RKO (cell line): ENCODE data around the gene LHX6.

Source experiments
- DNase-seq: peaks from one replicate; pipeline ENCODE4 v3.0.0-alpha.2; 2016; ENCODE audit warnings: low spot score

Gene LHX6

DNA sequence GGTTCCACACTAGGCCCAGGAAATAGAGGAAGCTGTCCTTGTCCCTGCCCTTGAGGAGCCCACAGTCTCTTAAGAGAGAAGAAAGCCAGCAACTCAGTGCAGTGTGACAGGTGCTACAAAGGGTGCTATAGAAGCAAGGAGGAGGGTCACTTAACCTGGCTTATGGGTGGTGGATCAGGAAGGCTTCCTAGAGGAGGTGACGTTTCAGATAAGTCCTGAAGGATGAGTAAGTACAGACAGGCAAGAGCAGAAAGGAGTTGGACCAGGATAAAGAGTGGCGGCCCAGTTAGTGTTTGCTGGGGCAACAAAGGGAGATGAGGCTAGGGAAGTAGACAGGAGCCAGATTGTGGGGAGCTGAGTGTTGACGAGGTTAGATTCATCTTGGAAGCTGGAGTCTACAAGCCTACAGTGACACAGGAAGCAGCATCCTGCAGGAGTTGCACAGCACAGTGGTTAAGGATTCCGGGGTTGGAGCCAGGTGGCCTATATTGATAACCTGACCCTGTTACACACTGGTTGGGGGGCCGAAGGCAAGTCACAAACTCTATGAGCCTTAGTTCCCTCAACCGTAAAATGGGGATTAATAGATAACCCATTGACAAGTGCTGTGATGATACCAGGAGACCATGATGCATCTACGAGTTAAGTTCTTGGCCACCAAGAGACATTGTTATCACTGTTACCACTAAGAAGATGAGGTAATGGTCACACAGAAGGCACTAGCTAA lies 5.4 kb upstream of the LHX6 start:
- no peak for DNase-seq

DNA sequence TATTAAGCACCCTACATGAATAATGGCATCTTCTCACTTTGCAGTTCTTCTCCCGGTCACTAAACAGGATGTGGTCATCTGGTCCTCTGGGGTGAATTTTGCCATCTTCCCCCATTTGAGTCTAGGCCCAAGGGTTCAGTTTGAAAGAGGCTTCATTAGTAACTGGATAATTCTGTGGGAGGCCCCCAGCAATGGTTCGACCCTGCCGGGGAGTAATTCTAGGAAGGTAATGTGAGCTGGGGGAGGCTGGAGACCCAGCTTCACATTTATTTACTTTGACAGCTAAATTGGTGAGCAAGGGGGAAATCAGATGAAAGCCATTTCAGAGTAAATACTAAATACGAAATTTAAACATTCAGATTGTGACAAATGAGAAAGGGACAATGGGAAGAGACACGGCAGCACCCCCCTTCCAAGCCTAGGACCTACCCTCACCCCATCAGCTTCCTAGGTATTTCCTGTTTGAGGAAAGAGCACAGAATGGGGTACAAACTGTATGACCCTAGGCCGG lies 4.1 kb upstream of the LHX6 start:
- no peak for DNase-seq

DNA sequence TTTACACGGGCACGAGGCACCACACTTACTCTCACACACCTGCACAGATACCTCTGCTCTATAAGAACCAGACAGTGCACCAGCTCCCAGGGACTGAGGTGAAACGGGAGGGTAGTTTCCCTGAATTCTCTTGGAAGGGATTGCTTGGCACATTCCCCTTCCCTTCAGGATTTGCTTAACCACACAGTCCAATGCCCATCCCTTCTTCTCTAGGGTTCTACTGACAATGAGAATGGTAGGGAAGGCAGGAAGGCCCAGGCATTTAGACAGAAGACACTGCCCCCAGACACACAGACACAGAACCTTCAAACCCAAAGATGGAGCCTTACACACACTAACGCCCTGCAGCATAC lies 704 bp upstream of the LHX6 start:
- no peak for DNase-seq

DNA sequence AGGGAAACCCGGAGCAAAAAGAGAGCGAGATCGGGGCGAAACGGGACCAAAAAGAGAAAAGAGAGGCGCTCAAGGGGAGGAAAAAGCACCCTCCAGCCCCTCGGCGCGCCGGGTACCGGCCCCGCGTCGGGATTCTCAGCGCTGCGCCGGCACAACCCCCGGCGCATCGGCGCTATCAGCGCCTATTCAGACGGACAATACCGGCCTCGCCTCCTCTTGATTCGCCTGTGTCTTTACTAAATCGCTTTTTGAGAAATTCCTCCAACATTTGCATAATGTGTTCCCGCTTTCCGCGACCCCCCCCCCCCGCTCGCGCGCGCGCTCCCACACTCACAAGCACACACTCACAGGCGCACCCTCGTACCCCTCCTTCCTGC lies 578 bp downstream of the LHX6 start:
- DNase-seq = no peak

DNA sequence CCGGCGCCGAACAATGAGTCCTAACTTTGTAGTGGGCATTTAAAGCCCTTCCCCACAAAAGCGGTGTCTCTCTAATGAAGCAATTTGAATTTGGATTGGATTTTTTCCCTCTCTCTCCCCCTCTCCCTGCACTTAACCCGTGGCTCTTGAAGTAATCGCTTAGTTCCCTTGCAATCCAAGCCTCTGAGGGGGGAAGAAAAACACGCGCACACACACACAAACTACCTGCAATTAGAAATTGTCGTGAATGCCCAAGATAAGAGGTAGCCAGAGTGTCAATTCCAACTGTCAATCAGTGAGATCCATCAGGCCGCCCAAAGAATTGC lies 1.2 kb downstream of the LHX6 start:
- DNase-seq = no peak

DNA sequence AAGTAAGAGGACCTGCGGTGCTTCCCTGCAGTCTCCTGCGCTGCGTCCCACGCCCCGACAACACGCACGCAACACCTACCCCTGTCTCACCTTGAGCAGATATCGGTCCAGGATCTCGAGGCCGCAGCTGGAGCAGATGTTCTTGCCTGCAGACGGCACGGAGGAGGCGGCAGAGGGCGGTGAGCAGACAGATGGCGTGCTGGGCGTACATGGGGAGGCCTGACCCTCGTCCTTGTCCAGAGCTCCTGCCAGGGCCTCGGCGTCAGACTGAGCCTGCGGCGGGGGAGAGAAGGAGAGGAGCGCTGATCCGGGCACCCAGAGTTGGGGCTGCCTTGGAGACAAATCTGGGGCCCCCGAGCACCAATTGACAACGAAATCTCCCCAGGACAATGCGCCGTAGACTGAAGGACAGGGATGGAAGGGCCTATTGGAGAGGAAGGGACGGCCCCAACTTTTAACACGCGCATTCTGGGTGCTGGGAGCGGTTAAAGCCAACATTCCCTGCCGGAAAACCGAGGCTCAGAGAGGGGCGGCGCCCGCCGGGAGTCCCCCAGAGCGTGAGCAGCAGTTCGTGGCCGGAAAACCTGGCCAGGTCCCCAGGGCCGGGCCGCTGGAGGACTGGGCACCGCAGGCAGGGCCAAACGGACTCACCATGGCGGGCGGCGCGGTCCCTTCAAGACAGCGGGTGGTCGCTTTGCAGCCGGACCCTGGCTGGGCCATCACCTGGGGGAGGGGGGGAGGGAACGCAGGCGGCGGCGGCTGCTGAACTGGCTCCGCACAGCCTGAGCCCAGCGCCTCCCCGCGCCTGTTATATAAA lies 1.8 kb downstream of the LHX6 start:
- no peak for DNase-seq

DNA sequence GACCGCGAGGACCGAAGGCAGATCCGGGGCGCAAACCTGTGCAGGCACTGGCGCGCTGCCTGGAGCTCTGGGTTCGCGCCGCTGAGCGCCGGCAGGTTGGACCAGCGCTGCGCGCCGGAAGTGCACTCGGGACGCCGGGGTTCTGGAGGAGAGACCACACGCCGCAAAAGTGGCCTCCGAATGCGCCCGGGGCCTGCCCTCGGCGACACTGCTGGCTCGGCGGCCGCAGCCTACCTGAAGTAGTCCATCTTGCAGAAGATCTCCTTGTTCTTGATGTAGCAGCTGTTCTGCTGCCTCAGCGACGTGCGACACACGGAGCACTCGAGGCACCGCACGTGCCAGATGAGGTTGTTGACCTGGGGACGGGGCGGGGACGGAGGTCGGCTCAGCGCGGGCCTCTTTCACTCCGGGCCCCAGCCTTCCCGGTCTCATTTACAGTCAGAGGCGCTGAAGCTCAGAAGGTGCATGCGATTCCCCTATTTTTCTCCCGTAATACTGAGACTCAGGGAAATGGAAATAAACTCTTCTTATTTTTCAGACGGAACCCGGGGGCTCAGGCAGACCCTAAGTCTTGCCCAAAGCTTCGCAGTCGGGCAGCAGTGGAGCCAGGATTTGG lies 2.5 kb downstream of the LHX6 start:
- no peak for DNase-seq

DNA sequence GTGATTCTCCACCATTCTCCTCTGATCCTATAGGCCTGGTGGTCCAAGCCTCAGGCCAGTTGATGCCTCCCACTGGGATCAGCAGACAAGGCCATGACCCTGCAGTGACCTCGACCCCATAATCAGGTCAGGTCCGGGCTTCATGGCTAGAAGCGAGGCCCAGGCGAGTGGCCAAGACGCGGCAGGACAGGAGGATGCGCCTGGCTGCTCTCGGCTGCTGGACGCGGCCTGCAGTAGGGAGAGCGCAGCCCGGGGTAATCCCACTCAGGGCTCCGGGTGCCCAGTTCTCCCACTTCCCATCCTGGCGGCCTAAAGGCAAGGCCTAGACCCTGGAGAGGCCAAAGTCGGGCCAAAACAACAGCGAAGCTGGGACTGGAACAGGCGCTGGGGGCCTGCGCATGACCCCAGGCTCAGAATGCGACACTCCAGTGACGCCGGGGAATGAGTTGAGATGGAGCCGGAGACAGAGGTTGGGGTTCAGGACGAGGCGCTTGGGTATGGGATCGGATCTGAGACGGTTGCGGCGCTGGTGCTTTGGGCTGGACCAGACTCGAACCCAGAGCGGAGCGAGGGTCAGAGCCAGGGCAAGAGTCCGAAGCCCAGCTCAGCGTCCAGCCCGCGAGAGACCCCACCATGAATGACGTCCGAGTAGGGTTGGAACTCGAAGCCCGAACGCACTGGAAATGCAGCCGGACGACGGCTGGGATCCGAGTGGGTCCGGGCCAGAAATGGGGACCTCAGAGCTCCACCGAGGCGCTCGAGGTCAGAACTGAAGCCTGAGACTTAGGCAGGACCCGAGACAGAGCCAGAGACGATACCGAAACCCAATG lies 3.2 kb downstream of the LHX6 start:
- DNase-seq = no peak

DNA sequence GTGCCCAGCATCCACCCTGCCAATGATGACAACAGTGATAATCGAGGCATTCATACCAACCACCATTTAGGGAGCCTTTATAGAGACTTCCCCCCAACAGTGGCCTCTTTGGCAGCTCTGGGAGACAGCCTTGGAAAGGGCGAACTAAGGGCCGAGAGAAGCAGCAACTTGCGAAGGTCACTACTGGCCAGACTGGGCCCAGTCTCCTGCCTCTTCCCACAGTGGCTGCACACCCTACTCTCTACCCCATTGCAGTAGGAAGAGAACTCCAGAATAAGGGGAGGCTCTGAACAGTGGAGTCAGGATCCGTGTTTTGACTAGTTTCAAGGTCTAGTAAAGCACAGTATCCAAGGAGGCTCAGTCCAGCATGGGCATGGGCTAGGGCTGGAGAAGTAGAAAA lies 5.3 kb downstream of the LHX6 start:
- DNase-seq = no peak

DNA sequence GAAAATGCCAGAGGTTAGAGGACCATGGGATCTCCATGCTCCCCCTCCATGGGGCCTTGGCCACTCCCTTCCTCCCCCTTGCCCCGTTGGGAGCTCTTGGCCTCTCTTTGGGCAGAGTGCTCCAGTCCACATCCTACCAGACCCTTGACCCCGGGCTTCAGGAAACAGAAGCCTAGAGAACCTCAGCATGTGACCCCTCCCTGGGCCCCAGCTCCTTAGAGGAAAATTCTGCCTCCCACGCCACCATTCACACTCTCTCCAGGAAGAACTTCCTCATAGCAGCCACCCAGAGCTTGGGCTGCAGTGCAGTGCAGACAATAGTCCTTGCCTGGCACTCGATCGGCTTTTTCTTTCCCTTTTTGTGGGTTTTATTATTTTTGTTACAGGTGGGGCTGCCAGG lies 6.0 kb downstream of the LHX6 start:
- DNase-seq = no peak

DNA sequence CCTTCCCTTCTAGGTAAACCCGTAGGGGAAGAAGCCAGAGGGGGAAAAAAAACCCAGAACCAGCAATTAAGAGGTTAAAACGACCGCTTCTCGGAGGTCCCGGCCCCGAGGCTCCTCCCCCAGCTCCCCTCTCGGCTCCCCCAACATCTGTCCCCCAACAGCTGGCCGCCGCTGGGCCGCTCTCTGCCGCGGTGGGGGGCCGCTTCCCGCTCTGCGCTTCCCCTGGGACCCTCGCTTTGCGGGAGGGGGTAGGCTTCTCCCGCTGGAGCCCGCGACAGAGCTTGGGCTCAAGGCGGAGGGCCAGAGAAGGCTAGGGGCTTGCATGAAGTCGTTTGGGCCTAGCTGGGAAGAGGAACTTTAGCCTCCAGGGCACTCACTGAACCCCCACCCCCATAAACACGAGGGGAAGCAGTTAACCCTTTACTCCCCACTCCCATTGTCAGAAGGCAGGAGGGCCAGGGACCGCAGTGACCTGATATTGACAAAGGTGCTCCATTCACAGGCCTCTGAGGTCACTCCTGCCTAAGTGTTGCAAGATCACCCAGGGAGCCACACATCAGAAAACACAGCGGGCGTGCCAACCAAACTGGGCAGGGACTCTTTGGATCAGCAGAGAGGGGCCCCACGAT lies 7.5 kb downstream of the LHX6 start:
- DNase-seq = no peak

DNA sequence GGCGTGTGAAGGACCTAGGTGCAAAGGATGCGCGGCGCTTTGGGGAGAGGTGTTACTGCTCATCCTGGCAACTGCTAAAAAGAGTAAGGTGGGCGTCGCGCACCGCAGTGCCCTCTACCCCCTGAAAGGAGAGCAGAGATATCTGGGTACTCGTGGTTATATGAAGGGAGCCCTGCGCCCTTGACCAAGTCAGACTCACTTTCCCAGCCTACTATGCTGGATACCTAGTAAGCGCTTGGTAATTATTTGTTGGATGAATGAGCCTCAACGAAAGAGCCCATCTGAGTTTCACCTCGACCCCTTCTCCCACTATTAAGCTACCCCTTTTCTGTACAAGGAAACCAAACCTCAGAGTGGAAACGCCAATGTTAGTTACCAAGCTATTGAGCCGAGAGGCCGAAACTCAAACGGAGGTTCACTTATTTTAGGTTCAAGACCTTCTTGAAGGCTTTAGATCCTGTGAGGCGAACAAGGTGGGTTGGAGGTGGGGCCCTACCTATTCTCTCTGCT lies 8.0 kb downstream of the LHX6 start:
- no peak for DNase-seq

DNA sequence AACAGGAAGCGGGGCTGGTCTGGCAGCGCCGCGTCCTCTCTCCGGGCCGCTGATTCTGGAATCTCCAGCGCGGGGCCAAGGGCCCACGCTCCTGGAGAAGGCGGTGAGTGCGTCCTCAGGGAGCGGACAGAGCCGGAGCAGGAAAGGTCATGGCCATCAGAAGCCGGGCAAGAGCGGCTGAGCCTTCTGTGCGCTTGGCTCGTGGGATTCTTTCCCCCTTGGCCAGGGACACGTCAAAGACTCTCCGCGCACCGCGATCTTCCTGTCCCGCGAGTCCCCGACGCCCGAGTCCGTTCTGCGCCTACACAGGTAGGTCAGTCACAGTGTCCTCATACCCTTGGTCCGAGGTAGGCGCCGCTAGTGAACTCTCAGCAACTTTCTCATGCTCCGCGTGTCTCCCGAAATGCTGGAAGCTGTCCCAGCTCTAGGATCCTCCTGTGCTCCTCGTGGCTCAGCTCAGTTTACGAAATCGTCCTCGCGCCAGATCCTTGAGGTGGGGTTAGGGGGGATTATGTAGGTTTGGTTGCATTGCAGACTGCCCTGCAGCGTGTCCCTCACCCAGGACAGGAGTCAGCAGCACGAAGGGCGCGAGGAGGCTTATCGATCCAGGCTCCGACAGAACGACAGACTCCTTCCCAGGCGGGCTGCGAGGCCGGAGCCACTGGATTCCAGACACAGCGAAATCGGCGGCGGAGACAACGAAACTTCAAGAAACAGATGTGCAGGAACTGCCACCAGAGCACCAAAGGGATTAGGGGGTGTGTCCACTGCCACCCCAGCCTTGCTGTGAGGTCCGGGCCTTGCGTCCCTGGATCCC lies 8.7 kb downstream of the LHX6 start:
- no peak for DNase-seq

DNA sequence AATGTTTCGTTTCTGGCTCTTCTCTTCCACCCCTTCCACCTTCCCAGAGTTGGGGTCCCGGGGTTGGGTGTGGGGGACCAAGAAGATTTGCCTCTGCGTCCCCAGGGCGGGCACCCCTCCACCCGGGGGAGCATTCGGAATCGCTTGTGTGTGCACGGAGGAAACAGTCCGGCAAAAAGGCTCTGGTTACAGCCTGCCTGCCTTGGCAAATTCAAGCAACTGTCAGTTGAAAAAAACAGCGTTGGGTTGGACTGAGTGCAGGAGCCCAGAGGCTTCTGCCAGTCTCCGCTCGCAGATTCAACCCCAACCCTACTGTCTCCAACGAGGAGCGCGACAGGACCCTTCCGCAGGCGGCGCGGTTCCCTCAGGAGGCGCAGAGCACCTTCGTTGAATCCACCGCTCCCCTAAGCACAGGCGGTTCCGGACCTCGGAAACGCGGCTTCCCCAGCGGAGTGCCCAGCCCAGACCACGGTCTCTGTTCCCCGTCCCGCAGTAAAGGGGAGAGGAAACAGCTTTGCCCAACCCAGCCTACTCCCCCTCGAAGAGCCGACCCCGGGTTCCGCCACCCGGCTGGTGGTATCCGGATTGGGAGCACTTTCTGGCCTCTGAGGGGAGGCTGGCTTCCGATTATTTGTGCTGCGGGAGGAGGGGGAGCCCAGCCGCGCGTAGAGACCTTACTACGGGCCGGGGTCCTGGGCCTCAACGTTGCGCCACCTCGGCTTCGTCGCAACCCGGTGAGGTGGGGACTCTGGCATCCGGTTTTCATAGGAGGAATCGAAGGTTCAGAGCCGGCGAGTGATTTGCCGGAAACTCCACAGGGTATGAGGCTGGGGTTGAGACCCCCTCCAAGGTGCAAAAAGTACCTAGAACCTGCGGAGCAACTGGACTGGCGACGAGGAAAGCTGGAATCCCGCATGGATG lies 9.6 kb downstream of the LHX6 start:
- no peak for DNase-seq

DNA sequence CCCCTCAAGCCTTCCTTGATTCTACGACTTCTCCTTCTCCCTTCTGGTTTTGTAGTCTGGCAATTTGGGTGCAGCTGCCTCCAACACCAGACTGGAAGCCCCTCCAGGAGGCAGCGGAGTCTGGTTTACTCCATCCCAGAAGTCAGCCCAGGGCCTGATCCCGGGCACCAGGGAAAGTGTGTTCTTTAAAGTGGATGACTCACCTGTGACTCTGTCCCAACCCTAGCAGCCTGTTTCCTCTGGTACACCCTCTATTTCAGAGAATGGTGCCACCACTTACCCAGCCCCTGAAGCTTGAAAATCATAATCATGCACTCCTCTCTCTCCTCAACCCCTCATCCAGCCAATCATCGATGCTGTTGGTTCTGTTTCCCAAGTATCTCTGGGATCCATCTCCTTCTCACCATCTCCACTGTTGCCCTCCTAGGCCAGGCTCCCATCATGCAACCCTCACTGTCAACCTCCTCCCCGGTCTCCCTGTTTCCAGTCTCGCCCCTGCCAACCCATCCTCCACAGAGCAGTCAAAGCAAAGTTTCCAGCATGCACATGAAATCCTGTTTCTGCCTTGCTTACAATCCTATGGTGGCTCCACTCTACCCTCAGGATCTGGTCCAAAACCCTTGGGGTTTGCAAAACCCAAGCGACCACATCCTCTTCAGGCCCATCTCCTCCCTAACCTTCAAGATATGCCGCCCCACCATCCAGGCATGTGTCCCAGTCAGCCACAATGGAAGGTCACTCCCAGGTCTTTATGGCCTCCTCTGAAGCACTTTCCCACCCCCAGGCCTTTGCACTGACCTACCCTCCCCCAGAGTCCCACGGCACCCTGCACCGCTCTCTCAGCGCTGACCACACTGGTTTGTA lies 10.5 kb downstream of the LHX6 start:
- peak; percentile 35 for DNase-seq

DNA sequence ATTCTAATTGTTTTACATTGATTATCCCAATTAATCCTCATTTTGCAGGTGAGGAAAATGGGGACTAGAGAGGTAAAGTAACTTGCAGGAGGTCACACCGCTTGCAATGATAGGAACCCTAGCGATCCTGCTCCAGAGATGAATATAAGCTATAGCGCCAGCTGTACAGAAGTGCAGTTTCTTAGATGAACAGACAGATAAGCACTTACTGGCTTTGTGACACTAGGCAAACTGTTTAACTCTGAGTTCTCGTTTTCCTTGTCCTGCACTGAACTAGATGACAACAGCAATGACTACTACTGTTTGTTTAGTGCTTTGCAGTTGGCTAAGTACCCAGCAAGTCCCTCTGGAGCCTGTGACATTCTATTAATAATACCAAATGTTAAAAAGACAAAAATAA lies 11.1 kb downstream of the LHX6 start:
- DNase-seq = no peak

DNA sequence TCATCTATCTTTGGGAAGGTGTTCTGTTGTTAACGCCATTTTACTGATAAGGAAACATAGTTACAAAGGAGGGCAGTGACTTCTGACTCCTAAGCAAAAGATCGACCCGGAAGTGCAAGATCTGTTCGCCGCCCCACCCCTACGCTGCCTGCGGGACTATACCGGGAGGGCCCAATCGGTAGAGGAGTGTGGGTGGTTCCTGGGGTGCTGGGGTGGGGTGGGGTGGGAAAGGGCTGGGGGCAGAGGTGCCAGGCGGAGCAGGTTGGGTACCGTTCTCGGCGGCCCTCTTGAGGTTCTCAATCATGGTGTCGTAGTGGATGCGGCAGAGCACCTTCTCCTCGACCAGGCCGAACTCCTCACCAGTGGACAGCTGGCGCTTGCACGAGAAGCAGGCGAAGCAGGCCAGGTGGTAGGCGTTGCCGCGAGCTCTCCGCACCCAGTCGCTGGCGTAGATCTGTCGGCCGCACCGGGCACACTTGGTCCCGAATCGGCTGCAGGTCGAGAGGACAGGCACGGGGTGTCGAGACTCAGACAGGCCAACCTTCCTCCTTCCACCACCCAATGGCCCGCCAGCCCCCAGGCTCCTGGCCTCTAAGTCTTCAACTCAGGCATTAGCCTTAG lies 11.8 kb downstream of the LHX6 start:
- DNase-seq = no peak

DNA sequence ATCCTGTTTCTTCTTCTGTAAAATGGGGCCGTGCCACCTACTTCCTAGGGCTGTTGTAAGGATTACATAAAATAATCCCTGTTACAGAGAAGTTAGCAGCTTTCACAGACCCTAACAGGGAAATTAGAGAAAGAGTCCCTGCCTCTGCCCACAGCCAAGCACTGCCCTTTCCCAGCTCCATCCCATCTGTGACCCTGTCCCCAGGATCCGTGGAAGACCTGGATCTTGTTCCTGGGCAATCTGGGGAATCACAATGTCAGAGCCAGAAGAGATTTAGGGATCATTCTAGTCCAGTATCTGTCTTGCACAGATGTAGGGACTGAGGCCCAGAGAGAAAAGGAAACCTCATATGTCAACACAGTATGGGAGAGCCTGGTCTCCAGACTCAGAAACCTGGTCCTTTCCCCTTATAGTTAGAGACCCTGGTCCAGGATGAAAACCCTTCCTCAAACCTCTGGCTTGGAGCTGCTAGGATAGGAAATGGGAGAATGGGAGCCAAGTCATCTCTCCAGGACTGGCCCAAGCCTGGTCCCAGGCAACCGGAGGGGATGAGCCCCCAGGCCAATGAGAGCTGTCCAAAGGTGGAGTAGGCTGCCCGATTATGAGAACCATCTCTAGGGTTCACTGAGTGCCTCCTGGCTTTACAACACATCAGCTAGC lies 12.5 kb downstream of the LHX6 start:
- no peak for DNase-seq
